Lower leg skin (tissue), 4 donors: ENCODE measurements around the gene UPK3B. TPM values are rescaled to one million over a fixed set of nuclear protein-coding genes. Genes with fewer than 3 reads are reported as not detected.
A peak's percentile ranks its signal among the peaks of the same experiment; 100 is the strongest.
"Not testable (repeated sequence)": the region's sequence is repeated elsewhere in the genome, so short reads cannot be mapped to it uniquely, and the experiment has no call there.

Source experiments
- DNase-seq, 2 donors: peaks; one replicate each; pipeline ENCODE4 v3.0.0-alpha.2; 2019; ENCODE audit warnings: low spot score in 2 of 2
- H3K4me3 ChIP-seq: fragments of 200-600 bp; sonication (generic); 2 replicates; pipeline ENCODE4 v1.5.1; 2017; ENCODE audit warnings: mild to moderate bottlenecking, low read depth; ENCODE audit not compliant: poor library complexity, severe bottlenecking
- WGBS, 2 donors: methylation state at CpG; one replicate each; pipeline ENCODE4 v1.1.5; 2018; 5-methylcytosine and 5-hydroxymethylcytosine counted together
- intact Hi-C: fragments of 100-400 bp; cut with DNase I; formaldehyde crosslinking; loops from one replicate; pipeline ENCODE4 v1.15.0; 2023; ENCODE audit warnings: low total_unique reads
- total RNA-seq, 4 donors: library from RNA; depleted of rRNA; stranded (reverse); fragments of >200 nt; gene quantifications; one replicate each; pipeline ENCODE4 v1.1.0, GENCODE V29; 2016

The UPK3B gene
- total RNA-seq, 4 donors from 2014 or later, result 1.6 to 2.6 (median 2.0) TPM

DNA sequence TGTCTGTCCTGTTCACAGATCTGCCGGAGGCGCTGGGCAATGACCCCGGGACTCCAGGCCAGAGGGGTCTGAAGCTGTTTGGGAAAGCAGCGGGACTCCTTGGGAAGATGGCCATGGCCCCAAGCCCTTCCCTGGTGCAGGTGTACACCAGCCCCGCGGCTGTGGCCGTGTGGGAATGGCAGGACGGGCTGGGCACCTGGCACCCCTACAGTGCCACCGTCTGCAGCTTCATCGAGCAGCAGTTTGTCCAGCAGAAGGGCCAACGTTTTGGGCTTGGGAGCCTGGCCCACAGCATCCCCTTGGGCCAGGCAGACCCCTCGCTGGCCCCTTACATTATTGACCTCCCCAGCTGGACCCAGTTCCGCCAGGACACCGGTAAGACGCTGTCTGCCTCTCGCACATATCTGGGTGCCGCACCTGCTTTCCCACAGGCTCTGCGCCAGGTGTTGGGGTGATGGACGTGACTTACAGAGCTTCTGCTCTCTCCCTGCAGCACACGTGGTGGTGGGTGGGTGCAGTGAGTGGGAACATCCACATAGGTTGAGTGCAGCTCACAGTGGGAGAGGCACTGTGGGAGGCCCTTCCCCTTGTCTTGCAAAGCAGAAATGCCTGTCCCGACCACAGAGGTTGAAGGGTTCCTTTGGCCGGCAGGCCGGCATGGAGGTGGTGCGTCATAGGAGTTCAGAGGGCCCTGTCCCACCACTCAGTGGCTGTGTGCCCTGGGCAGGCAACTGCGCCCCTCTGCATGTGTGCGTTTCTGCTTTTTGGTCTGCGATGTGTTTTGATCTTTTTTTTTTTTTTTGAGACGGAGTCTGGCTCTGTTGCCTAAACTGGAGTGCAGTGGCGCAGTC is 29.7 kb upstream of the UPK3B start:
- intact Hi-C loops, H3K4me3 ChIP-seq, DNase-seq: not testable (repeated sequence)
- 77 to 89% methylated on average over 15 to 28 of the region's 29 CpGs for WGBS, 2 donors

DNA sequence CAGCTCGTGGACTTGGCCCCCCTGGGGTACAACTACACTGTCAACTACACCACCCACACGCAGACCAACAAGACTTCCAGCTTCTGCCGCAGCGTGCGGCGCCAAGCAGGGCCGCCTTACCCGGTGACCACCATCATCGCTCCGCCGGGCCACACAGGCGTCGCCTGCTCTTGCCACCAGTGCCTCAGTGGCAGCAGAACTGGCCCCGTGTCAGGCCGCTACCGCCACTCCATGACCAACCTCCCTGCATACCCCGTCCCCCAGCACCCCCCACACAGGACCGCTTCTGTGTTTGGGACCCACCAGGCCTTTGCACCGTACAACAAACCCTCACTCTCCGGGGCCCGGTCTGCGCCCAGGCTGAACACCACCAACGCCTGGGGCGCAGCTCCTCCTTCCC is 27.7 kb upstream of the UPK3B start:
- 94 to 96% methylated on average over 23 to 24 of the region's 24 CpGs for WGBS, 2 donors
- intact Hi-C loops, H3K4me3 ChIP-seq, DNase-seq: not testable (repeated sequence)

DNA sequence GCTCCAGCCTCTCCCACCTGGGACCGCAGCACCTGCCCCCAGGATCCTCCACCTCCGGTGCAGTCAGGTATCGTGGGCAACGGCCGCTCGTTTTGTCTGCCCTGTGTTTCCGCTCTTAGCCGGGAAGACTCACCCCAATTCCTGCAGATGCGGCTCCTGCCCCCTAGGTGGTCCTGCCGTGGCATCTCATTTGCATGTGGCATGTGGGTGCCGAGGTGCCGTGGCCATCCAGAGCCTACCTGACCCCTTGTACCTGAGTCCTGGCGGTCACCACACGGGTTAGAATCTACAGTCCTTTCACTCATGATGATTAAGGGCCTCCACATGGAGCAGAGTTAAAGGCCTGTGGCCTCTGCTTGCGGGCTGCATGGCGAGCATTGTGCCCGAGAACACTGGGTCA is 27.3 kb upstream of the UPK3B start:
- intact Hi-C loops, result not testable (repeated sequence)
- 93 to 98% methylated on average over 6 to 14 of the region's 17 CpGs for WGBS, 2 donors

DNA sequence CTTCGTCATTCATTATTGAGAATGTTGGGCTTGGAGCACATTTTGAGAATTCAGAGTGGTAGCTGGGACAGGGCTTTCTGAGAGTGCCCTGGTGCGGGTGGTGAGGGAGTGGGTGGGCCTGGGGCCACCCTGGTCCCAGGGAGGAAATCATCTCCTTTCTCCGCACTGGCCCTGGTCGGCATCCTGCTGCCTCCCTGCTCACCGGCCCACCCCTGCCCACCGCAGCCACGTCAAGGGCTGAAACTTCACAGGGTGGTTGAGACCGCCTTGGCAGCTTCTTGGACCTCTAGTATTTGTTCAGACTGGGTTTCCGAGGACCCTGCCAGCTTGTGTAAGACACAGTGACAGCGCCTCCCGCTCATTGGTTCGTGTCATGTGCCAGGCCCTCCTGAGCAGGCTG is 25.9 kb upstream of the UPK3B start:
- H3K4me3 ChIP-seq, DNase-seq, intact Hi-C loops: not testable (repeated sequence)
- 93% methylated on average over 3 of the region's 12 CpGs; no CpG with 5 or more reads in 1 of the 2 donors for WGBS, 2 donors

More for the DNA sequence above, 27.3 kb upstream of the UPK3B start:
- H3K4me3 ChIP-seq, DNase-seq: not testable (repeated sequence)

DNA sequence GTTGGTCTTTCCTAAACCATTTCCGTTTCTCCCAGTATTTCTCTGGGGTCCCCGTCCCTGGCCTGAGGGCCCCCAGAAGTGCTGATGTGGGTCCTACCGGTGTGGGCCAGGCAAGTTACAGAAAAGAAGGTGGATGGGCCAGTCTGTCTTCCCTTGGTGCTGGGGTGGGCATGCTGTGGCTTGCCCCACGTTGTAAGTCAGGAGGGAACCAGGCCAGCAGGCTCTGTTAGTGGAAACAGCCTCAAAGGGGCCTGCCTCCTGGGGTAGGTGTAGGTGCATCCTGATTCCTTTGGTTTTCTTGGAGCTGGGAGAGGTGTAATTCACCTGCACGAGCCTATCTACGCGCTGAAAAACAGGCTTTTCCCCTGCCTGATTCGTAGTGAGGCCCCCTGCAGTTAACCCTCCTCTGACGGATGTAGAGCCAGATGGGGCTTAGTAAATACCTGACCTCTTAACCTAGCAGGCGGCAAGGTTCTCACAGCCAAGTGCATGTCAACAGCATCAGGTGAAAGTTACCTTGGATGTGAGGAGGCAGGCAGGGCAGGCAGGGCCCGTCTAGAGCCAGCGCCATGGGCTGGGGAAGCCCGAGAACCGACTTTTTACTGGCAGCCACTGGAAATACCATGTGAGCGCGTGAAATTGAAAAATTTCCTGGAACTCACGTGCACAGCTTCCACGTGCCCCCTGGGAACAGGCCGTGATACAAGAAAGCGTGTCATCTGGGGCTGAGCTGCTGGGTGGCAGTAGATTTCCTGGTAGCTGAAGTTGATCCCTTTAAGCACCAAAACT is 24.3 kb upstream of the UPK3B start:
- H3K4me3 ChIP-seq, intact Hi-C loops, DNase-seq: not testable (repeated sequence)
- WGBS, 2 donors, result no CpG with 5 or more reads among the region's 20 CpGs

DNA sequence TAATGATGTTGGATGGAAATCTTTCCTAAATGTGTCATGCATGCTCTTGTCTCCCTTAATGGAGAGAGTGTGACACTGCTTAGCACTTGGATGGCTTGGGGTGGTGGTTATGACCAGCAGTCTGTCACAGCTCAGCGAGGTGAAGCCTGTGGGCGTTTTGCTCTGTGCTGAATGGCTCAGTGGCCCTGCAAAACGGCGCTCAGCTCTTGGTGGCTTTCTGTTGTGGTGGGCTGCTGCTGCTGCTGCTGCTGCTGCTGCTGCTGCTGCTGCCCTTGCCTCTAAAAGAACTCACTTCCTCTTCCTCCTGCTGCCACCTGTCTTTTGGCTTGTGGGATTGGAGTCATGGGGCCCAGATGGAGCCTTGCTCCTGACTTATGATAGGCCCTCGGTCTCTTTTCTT is 23.7 kb upstream of the UPK3B start:
- 59% methylated on average over 4 of the region's 5 CpGs; no CpG with 5 or more reads in 1 of the 2 donors for WGBS, 2 donors
- DNase-seq, H3K4me3 ChIP-seq, intact Hi-C loops: not testable (repeated sequence)

DNA sequence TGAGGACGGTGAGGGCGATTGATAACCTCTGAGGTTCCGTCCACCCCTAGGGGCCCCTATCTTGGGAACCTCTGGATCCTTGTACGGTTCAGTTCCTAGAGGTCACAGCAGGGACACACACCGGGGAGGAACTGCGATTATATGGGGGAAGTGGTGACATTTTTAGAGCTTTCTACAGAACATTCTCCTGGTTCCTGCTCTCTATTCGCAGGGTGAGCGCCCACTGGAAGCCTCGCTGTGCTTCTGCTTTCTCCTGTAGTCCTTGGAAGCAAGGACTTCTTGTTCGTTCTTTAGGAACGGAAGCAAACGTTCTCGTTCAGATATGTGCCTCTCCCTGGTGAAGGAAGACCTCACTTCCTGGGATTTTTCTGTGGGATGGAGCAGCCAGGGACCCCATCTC is 22.4 kb upstream of the UPK3B start:
- DNase-seq, H3K4me3 ChIP-seq, intact Hi-C loops: not testable (repeated sequence)
- 77% methylated on average over 8 of the region's 13 CpGs; no CpG with 5 or more reads in 1 of the 2 donors for WGBS, 2 donors

DNA sequence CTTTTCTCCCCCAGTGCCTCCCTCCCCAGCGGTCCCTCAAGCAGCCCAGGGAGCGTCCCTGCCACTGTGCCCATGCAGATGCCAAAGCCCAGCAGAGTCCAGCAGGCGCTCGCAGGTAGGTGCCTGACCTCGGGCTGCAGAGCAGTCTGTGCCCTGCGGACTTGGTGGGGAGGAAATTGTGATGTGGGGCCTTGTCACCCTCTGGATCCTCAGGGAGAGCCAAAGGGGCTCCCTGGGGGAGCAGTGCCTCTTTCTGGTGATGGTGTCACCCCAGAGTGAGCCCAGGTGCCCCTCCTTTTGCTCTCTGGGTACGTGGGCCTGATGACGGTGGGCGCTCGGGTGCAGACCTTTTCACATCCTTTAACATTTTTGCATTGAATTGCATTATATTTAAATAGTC is 18.2 kb upstream of the UPK3B start:
- H3K4me3 ChIP-seq, DNase-seq, intact Hi-C loops: not testable (repeated sequence)
- 96% methylated on average over 5 of the region's 10 CpGs; no CpG with 5 or more reads in 1 of the 2 donors for WGBS, 2 donors

DNA sequence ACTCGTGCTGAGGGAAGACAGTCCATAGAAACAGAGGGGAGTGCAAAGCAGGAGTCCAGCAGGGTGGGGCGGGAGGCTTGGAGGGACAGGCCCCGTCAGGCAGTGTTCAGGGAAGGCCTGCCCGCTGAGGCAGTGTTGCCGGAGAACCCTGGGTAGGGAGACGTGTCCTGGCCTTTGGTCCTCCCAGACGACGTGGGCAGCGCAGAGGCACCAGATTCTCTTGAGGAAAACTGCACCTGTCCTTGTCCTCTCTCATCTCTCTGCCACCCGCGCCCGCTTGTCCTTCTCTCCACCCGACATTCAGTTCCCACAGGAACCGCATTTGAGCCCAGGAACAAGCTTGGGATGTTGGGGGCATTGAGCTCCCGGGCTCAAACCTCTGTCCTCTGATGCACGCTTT is 14.6 kb upstream of the UPK3B start:
- DNase-seq, result peak in 1 of 2 donors; percentile 54
- H3K4me3 ChIP-seq, intact Hi-C loops: not testable (repeated sequence)
- 92% methylated on average over 15 of the region's 16 CpGs; no CpG with 5 or more reads in 1 of the 2 donors for whole genome bisulfite sequencing, 2 donors

DNA sequence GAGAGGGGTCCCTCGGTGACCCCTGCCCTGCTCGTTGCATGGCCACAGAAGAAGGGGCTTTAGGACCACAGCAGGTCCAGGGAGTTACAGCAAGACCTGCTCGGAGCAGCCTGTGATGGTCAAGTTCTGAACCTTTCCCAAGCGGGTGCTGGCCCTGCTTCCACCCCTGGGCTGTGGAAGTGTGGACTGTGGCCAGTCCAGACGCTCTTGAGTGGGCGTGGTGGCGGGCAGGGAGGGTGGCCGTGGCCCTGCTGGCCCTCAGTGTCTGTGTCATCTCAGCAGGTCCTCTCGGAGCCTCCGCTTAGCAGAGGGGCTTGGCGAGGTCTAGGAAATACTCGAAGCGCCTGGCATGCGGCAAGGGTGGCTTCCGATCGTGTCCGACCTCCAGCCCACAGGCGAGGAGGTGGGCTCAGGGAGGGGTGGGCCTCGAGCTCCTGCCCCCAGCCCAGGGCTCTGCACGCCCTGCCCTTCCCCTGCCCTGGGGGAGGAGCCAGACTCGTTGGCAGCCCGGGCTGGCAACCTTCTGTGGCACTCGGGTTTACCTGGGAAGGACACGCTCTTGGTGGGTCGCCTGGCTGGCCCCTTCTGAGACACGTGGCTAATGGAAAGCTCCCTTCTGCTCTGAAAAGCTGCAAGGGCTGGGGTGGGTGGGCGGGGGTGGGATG is 12.3 kb upstream of the UPK3B start:
- DNase-seq, intact Hi-C loops, H3K4me3 ChIP-seq: not testable (repeated sequence)
- WGBS, 2 donors, result 75% methylated on average over 9 of the region's 27 CpGs; no CpG with 5 or more reads in 1 of the 2 donors

DNA sequence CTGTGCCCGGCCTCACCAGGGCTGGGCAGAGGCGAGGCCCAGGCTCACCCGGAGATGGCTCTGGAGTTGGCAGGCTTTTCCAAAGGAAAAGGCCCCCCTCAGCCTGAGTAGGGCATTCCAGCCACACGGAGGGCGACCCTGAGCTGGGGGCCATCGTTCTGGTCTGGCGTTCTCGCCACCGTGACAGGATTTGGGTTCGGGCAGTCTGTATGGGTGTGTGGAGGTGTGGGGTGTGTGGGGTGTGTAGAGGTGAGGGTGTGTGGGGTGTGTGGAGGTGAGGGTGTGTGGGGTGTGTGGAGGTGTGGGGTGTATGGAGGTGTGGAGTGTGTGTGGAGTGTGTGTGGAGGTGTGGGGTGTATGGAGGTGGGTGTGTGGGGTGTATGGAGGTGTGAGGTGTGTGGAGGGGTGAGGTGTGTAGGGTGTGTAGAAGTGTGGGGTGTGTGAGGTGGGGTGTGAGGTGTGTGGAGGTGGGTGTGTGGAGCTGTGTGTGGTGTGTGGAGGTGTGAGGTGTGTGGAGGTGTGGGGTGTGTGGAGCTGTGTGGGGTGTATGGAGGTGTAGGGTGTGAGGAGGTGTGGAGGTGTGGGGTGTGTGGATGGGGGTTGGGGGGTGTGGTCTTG is 11.7 kb upstream of the UPK3B start:
- intact Hi-C loops, H3K4me3 ChIP-seq, DNase-seq: not testable (repeated sequence)
- WGBS, 2 donors, result 95% methylated on average over 5 of the region's 10 CpGs; no CpG with 5 or more reads in 1 of the 2 donors

DNA sequence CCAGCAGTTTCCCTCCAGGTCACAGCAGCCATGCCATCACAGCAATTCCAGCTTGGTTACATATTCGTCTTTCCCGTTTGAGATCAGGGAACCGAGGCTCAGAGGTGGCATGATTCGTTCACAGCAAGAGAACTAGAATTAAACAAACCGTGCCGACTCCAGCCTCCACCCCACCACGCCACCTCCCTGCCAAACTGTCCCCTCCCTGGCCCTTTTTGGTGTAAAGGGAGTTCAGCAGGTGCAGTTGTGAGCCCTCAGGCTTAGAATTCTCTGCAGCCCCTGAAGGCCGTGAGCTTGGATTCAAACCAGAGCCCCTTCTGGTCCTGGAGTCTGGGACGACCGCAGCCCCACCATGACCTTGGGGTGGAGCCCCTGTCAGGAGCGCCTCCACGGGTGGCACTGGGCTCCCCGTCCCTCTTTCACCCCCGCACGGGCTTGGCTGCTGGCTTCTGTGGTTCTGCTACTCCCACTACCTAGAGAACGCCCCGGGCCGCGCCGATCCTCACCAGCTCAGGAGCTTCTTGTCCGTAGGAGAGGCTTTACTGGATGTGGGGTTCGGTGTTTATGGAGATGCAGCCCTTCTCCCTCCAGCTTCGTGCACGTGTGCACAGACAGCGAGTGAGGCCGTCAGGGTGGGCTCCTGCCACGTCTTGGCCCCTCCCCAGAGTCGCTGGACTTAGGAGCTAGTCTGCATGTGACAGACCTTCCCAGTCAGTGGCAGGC is 11.0 kb upstream of the UPK3B start:
- 71 to 78% methylated on average over 3 to 15 of the region's 28 CpGs for WGBS, 2 donors
- H3K4me3 ChIP-seq, DNase-seq, intact Hi-C loops: not testable (repeated sequence)

DNA sequence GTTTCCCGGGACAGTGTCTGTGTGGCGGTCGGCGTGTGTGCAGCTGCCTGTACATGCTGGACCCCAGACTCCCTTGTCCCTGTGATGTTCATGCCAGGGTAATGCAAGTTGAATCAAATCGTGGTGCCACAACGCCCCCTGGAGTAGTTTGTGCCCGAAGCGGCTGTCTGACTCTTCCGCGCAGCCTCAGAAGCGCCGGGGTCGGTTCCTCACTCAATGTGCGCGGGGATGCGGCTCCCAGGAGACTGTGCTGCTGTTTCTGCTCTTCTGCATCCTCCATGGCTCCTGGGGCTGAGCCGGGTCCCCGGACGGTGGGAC is 10.5 kb upstream of the UPK3B start:
- no CpG with 5 or more reads among the region's 19 CpGs for WGBS, 2 donors
- intact Hi-C loops, H3K4me3 ChIP-seq: not testable (repeated sequence)

DNA sequence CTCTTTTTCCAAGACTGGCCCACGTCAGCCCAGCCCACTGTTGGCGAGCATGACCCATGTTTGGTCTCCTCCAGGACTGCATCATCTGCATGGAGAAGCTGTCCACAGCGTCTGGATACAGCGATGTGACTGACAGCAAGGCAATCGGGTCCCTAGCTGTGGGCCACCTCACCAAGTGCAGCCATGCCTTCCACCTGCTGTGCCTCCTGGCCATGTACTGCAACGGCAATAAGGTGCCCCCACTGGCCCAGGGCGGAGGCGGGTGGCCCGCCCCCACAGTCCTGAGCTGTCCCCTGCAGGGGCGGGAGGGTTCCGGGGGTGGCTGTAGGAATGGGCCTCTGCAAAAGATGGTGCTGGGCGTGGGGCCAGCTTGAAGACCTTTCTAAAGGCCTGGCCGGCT is 8.1 kb upstream of the UPK3B start:
- WGBS, 2 donors, result 57 to 78% methylated on average over 8 to 11 of the region's 13 CpGs
- DNase-seq, intact Hi-C loops, H3K4me3 ChIP-seq: not testable (repeated sequence)

More for the DNA sequence above, 10.5 kb upstream of the UPK3B start:
- DNase-seq, result not testable (repeated sequence)
